OCI-M1 (cell line): ENCODE data around the gene AHSA1.

Experiments
- DNase-seq: peaks from one replicate; lab custom pipeline; 2025; lab: John Stamatoyannopoulos, UW

The AHSA1 gene

GRCh38 chr14:77509366-77509765 lies 51.5 kb downstream of the AHSA1 start:
- DNase-seq = no peak

GRCh38 chr14:77511486-77512162 lies 53.7 kb downstream of the AHSA1 start:
- no peak for DNase-seq

GRCh38 chr14:77516126-77516525 lies 58.2 kb downstream of the AHSA1 start:
- DNase-seq = no peak
